ENCODE results near the gene ENSA. TPM values are rescaled to one million over a fixed set of nuclear protein-coding genes. Genes with fewer than 3 reads are reported as not detected.
"Not testable (repeated sequence)": the region's sequence is repeated elsewhere in the genome, so short reads cannot be mapped to it uniquely, and the experiment has no call there.

Gene ENSA
- total RNA-seq, 1 donor from 2014 or later, result 73.4 TPM

- peak; percentile 43 for DNase-seq (ENCODE audit: low spot score)
Observed at GRCh38 chr1:150621497-150622302, 7.7 kb downstream of the ENSA start.

- no peak for DNase-seq (ENCODE audit: low spot score)
Observed at GRCh38 chr1:150620919-150621318, 8.5 kb downstream of the ENSA start.

- peak; percentile 85 for DNase-seq (ENCODE audit: low spot score)
Observed at GRCh38 chr1:150619576-150620509, 9.6 kb downstream of the ENSA start.

GRCh38 chr1:150615346-150616201 is 13.8 kb downstream of the ENSA start:
- DNase-seq (ENCODE audit: low spot score), result no peak

- DNase-seq (ENCODE audit: low spot score), result peak; percentile 59
Observed at GRCh38 chr1:150613061-150613920, 16.1 kb downstream of the ENSA start.

GRCh38 chr1:150612014-150612345 is 17.4 kb downstream of the ENSA start:
- no peak for DNase-seq (ENCODE audit: low spot score)

- no peak for DNase-seq (ENCODE audit: low spot score)
Observed at GRCh38 chr1:150610576-150610975, 18.8 kb downstream of the ENSA start.

- DNase-seq (ENCODE audit: low spot score), result no peak
Observed at GRCh38 chr1:150609732-150610131, 19.7 kb downstream of the ENSA start.

- peak; percentile 57 for DNase-seq (ENCODE audit: low spot score)
Observed at GRCh38 chr1:150606463-150607142, 22.8 kb downstream of the ENSA start.

- DNase-seq (ENCODE audit: low spot score), result not testable (repeated sequence)
Observed at GRCh38 chr1:150605451-150605731, 24.0 kb downstream of the ENSA start.

GRCh38 chr1:150604226-150604588 is 25.2 kb downstream of the ENSA start:
- no peak for DNase-seq (ENCODE audit: low spot score)

- peak; percentile 80 for DNase-seq (ENCODE audit: low spot score)
Observed at GRCh38 chr1:150603711-150604110, 25.7 kb downstream of the ENSA start.

- not testable (repeated sequence) for DNase-seq (ENCODE audit: low spot score)
Observed at GRCh38 chr1:150602372-150602771, 27.0 kb downstream of the ENSA start.

GRCh38 chr1:150601540-150601939 is 27.9 kb downstream of the ENSA start:
- DNase-seq (ENCODE audit: low spot score), result no peak

GRCh38 chr1:150598346-150598745 is 31.1 kb downstream of the ENSA start:
- not testable (repeated sequence) for DNase-seq (ENCODE audit: low spot score)

- no peak for DNase-seq (ENCODE audit: low spot score)
Observed at GRCh38 chr1:150596976-150597375, 32.4 kb downstream of the ENSA start.

GRCh38 chr1:150596095-150596892 is 33.1 kb downstream of the ENSA start:
- DNase-seq (ENCODE audit: low spot score), result no peak

GRCh38 chr1:150582371-150582770 is 47.0 kb downstream of the ENSA start:
- no peak for DNase-seq (ENCODE audit: low spot score)

- not testable (repeated sequence) for DNase-seq (ENCODE audit: low spot score)
Observed at GRCh38 chr1:150581962-150582361, 47.5 kb downstream of the ENSA start.

- not testable (repeated sequence) for DNase-seq (ENCODE audit: low spot score)
Observed at GRCh38 chr1:150581437-150581836, 48.0 kb downstream of the ENSA start.
